Epithelial cell of alveolus of lung (primary cell): ENCODE results near the gene TBC1D3C. TPM values are rescaled to one million over a fixed set of nuclear protein-coding genes. Genes with fewer than 3 reads are reported as not detected.

Experiments
- total RNA-seq: library from RNA; depleted of rRNA; stranded (reverse); fragments of >200 nt; gene quantifications from 2 replicates; pipeline ENCODE4 v1.2.1, GENCODE V29; 2015

TBC1D3C gene
- not detected in 2 replicates for total RNA-seq

GRCh38 chr17:38068534-38068933 is at the start of gene TBC1D3C:
Gene TBC1D3C (minus strand): TSS chr17:38068634. CDS start chr17:38067066, 1,568 bp downstream.

Other genes with a start within 250 kb of the TBC1D3C start
- not detected in 2 replicates for gene TBC1D3K, start 144.2 kb downstream of the TBC1D3C start, total RNA-seq
- 1.0 and 6.4 TPM in 2 replicates for gene TBC1D3L, start 79.6 kb downstream of the TBC1D3C start, total RNA-seq
- gene TBC1D3D, start 64.7 kb downstream of the TBC1D3C start, total RNA-seq, result not detected in 2 replicates
- gene TBC1D3E, start 59.3 kb upstream of the TBC1D3C start, total RNA-seq, result not detected in 2 replicates
- not detected in 2 replicates for gene TBC1D3, start 123.9 kb upstream of the TBC1D3C start, total RNA-seq
- gene MRPL45, start 228.5 kb upstream of the TBC1D3C start, total RNA-seq, result 34.5 and 46.1 TPM in 2 replicates